GM04504 (cell line): ENCODE results near the gene CBX5.
"Not testable (repeated sequence)": the region's sequence is repeated elsewhere in the genome, so short reads cannot be mapped to it uniquely, and the experiment has no call there.

Experiments used
- DNase-seq: peaks from one replicate; pipeline ENCODE4 v3.0.0-alpha.2; 2012; ENCODE audit warnings: low read depth

CBX5 gene

GRCh38 chr12:54265364-54265812 lies 14.5 kb downstream of the CBX5 start:
- DNase-seq: no peak

GRCh38 chr12:54262403-54262925 lies 17.5 kb downstream of the CBX5 start:
- DNase-seq: no peak

- DNase-seq: no peak
These were observed 18.0 kb downstream of the CBX5 start for GRCh38 chr12:54261815-54262402.

- DNase-seq: peak; percentile 71
These were observed 20.5 kb downstream of the CBX5 start for GRCh38 chr12:54259194-54260011.

GRCh38 chr12:54258201-54258681 lies 21.7 kb downstream of the CBX5 start:
- DNase-seq: no peak

GRCh38 chr12:54257332-54257731 lies 22.6 kb downstream of the CBX5 start:
- no peak for DNase-seq

- no peak for DNase-seq
These were observed 26.7 kb downstream of the CBX5 start for GRCh38 chr12:54253240-54253639.

GRCh38 chr12:54251667-54252284 lies 28.1 kb downstream of the CBX5 start:
- no peak for DNase-seq

- DNase-seq: no peak
These were observed 30.4 kb downstream of the CBX5 start for GRCh38 chr12:54249489-54249888.

- no peak for DNase-seq
These were observed 33.8 kb downstream of the CBX5 start for GRCh38 chr12:54246011-54246641.

GRCh38 chr12:54240971-54241588 lies 38.8 kb downstream of the CBX5 start:
- no peak for DNase-seq

- DNase-seq: no peak
These were observed 39.8 kb downstream of the CBX5 start for GRCh38 chr12:54240129-54240528.

- DNase-seq: no peak
These were observed 40.3 kb downstream of the CBX5 start for GRCh38 chr12:54239620-54240019.

GRCh38 chr12:54238531-54238930 lies 41.4 kb downstream of the CBX5 start:
- DNase-seq: no peak

GRCh38 chr12:54232790-54233189 lies 47.1 kb downstream of the CBX5 start:
- DNase-seq: no peak

GRCh38 chr12:54231269-54231668 lies 48.7 kb downstream of the CBX5 start:
- DNase-seq: not testable (repeated sequence)

GRCh38 chr12:54230555-54230954 lies 49.4 kb downstream of the CBX5 start:
- DNase-seq: no peak

- DNase-seq: peak; percentile 91
These were observed 50.2 kb downstream of the CBX5 start for GRCh38 chr12:54229624-54230212.

GRCh38 chr12:54228471-54228870 lies 51.5 kb downstream of the CBX5 start:
- DNase-seq: no peak

- not testable (repeated sequence) for DNase-seq
These were observed 52.0 kb downstream of the CBX5 start for GRCh38 chr12:54227927-54228326.

- no peak for DNase-seq
These were observed 52.5 kb downstream of the CBX5 start for GRCh38 chr12:54227376-54227775.
